Fibroblast of lung (primary cell): ENCODE measurements around the gene ST6GALNAC3.

Experiments used
- CTCF ChIP-seq, 2 donors: IDR thresholded peaks in 1 of 2; conservative IDR thresholded peaks in 1 of 2; 1 replicate in 1 of 2; 2 replicates in 1 of 2; pipeline ENCODE4 v1.5.1; 2011 to 2012; ENCODE audit warnings: low read length in 2 of 2, control low read depth in 1 of 2, inconsistent platforms in 1 of 2, low read depth in 1 of 2, mild to moderate bottlenecking in 1 of 2
- EZH2 ChIP-seq: IDR thresholded peaks from 2 replicates; pipeline ENCODE4 v1.5.1; 2012; ENCODE audit warnings: low read length, control low read depth, mild to moderate bottlenecking; ENCODE audit errors: missing control alignments

GRCh38 chr1:76568573-76569238 lies 494.2 kb downstream of the ST6GALNAC3 start:
- TF ChIP-seq CTCF (conservative IDR thresholded peaks at IDR 0.05 in 1 of 2, IDR thresholded peaks at IDR 0.05 in 1 of 2; ENCODE audit: low read depth in 1 of 2, low read length in 2 of 2) (no peak), EZH2 (no peak)
